Nephron progenitor cell (in vitro differentiated cells): ENCODE results near the gene PLA2G6.

ENCODE experiments used
- DNase-seq: peaks from one replicate; pipeline ENCODE4 v3.0.0; 2021
- H3K27ac Mint-ChIP-seq: 2 replicates; pipeline ENCODE4 v1.8.0; 2021; ENCODE audit warnings: mild to moderate bottlenecking, moderate library complexity, mixed read lengths
- H3K27me3 Mint-ChIP-seq: 2 replicates; pipeline ENCODE4 v1.8.0; 2021; ENCODE audit warnings: mild to moderate bottlenecking, low read depth, mixed read lengths; ENCODE audit not compliant: poor library complexity
- H3K36me3 Mint-ChIP-seq: 2 replicates; pipeline ENCODE4 v1.8.0; 2021; ENCODE audit warnings: low read depth, mixed read lengths
- H3K4me1 Mint-ChIP-seq: 2 replicates; pipeline ENCODE4 v1.8.0; 2021; ENCODE audit warnings: mixed read lengths
- H3K4me3 Mint-ChIP-seq: 2 replicates; pipeline ENCODE4 v1.8.0; 2021; ENCODE audit warnings: mild to moderate bottlenecking, moderate library complexity, mixed read lengths
- H3K9me3 Mint-ChIP-seq: 2 replicates; pipeline ENCODE4 v1.8.0; 2021; ENCODE audit warnings: mild to moderate bottlenecking, moderate library complexity, mixed read lengths
- CTCF ChIP-seq: fragments of 200-600 bp; sonication (generic); IDR thresholded peaks from 2 replicates; pipeline ENCODE4 v1.5.0; 2021; ENCODE audit warnings: antibody characterized with exemption

The PLA2G6 gene

GRCh38 chr22:38137876-38138687 lies 43.5 kb downstream of the PLA2G6 start:
- no peak for DNase-seq
- peaks cover 7% of the 10 kb centered on the region for H3K27me3 Mint-ChIP-seq
- TF ChIP-seq CTCF, result no peak
- no peak overlapping the region for H3K27ac Mint-ChIP-seq
- no peaks in the 10 kb centered on the region for H3K9me3 Mint-ChIP-seq
- H3K36me3 Mint-ChIP-seq, result peaks cover 19% of the 10 kb centered on the region
- H3K4me3 Mint-ChIP-seq, result no peak overlapping the region
- H3K4me1 Mint-ChIP-seq, result peaks cover under 1% of the 10 kb centered on the region

DNA sequence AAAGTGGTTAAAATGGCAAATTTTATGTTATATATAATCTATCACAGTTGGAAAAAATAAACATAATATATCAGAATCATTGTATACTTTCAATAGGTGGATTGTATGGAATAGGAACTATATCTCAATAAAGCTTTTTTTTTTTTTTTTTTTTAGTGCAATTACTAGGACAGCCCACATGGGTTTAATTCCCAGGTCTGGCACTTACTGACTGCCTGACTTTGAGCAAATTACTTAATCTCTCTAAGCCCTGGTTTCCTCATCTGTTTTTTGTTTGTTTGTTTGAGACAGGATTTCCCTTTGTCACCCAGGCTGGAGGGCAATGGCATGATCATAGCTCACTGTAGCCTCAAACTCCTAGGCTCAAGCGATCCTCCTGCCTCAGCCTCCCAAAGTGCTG lies 45.0 kb downstream of the PLA2G6 start:
- H3K9me3 Mint-ChIP-seq, result no peaks in the 10 kb centered on the region
- no peak overlapping the region for H3K27ac Mint-ChIP-seq
- peaks cover 19% of the 10 kb centered on the region for H3K36me3 Mint-ChIP-seq
- no peaks in the 10 kb centered on the region for H3K4me1 Mint-ChIP-seq
- peaks cover 7% of the 10 kb centered on the region for H3K27me3 Mint-ChIP-seq
- no peak overlapping the region for H3K4me3 Mint-ChIP-seq
- no peak for DNase-seq
- TF ChIP-seq CTCF, result no peak

- DNase-seq, result no peak
- Mint-ChIP-seq H3K9me3 (no peaks in the 10 kb centered on the region), H3K27ac (no peak overlapping the region), H3K36me3 (peaks cover 19% of the 10 kb centered on the region), H3K4me1 (no peaks in the 10 kb centered on the region), H3K4me3 (no peak overlapping the region), H3K27me3 (peaks cover 5% of the 10 kb centered on the region)
- TF ChIP-seq CTCF, result no peak
These were observed 46.4 kb downstream of the PLA2G6 start for GRCh38 chr22:38135133-38135706.

- TF ChIP-seq CTCF, result no peak
These were observed 48.3 kb downstream of the PLA2G6 start for GRCh38 chr22:38133331-38133730.

GRCh38 chr22:38132794-38133193 lies 48.8 kb downstream of the PLA2G6 start:
- no peak for DNase-seq
- H3K27ac Mint-ChIP-seq, result no peak overlapping the region
- TF ChIP-seq CTCF, result no peak

More at GRCh38 chr22:38133331-38133730, 48.3 kb downstream of the PLA2G6 start:
- peaks cover 19% of the 10 kb centered on the region for H3K36me3 Mint-ChIP-seq
- H3K9me3 Mint-ChIP-seq, result no peaks in the 10 kb centered on the region
- no peaks in the 10 kb centered on the region for H3K4me1 Mint-ChIP-seq
- no peak overlapping the region for H3K27ac Mint-ChIP-seq
- no peak overlapping the region for H3K4me3 Mint-ChIP-seq
- no peak for DNase-seq
- H3K27me3 Mint-ChIP-seq, result no peaks in the 10 kb centered on the region

More at GRCh38 chr22:38132794-38133193, 48.8 kb downstream of the PLA2G6 start:
- Mint-ChIP-seq H3K36me3 (peaks cover 19% of the 10 kb centered on the region), H3K9me3 (no peaks in the 10 kb centered on the region), H3K4me1 (no peaks in the 10 kb centered on the region), H3K27me3 (no peaks in the 10 kb centered on the region), H3K4me3 (no peak overlapping the region)
